GM10847 (cell line): ENCODE measurements around the gene MYDGF.

ENCODE experiments used
- POLR2A ChIP-seq: IDR thresholded peaks from 2 replicates; pipeline ENCODE4 v1.6.1; 2011; ENCODE audit not compliant: insufficient read length; ENCODE audit errors: extremely low read depth

MYDGF gene

GRCh38 chr19:4705413-4706131 lies 35.4 kb upstream of the MYDGF start:
- no peak for TF ChIP-seq POLR2A

GRCh38 chr19:4704317-4704673 lies 34.2 kb upstream of the MYDGF start:
- no peak for TF ChIP-seq POLR2A

GRCh38 chr19:4703671-4704316 lies 33.7 kb upstream of the MYDGF start:
- TF ChIP-seq POLR2A, result no peak

GRCh38 chr19:4702764-4703163 lies 32.6 kb upstream of the MYDGF start:
- no peak for TF ChIP-seq POLR2A

- TF ChIP-seq POLR2A, result no peak
These were observed 31.4 kb upstream of the MYDGF start for GRCh38 chr19:4701557-4701956.

GRCh38 chr19:4700693-4700970 lies 30.5 kb upstream of the MYDGF start:
- TF ChIP-seq POLR2A, result no peak

GRCh38 chr19:4699826-4700692 lies 29.9 kb upstream of the MYDGF start:
- TF ChIP-seq POLR2A, result no peak

- TF ChIP-seq POLR2A, result no peak
These were observed 27.2 kb upstream of the MYDGF start for GRCh38 chr19:4697304-4697703.

- TF ChIP-seq POLR2A, result no peak
These were observed 25.1 kb upstream of the MYDGF start for GRCh38 chr19:4695224-4695731.

GRCh38 chr19:4694211-4694987 lies 24.3 kb upstream of the MYDGF start:
- no peak for TF ChIP-seq POLR2A

- no peak for TF ChIP-seq POLR2A
These were observed 23.5 kb upstream of the MYDGF start for GRCh38 chr19:4693471-4694121.

- TF ChIP-seq POLR2A, result no peak
These were observed 22.9 kb upstream of the MYDGF start for GRCh38 chr19:4693078-4693350.

GRCh38 chr19:4692251-4693077 lies 22.3 kb upstream of the MYDGF start:
- no peak for TF ChIP-seq POLR2A

- TF ChIP-seq POLR2A, result no peak
These were observed 21.2 kb upstream of the MYDGF start for GRCh38 chr19:4691373-4691772.
